GM12878 (cell line): Measurements from ENCODE around the gene MRPS25. TPM values are rescaled to one million over a fixed set of nuclear protein-coding genes. Genes with fewer than 3 reads are reported as not detected.

Source experiments
- ATAC-seq: fragments of 200-7000 bp; cut with Tn5 transposase; 3 replicates; pipeline ENCODE4 v1.9.1; 2020; ENCODE audit warnings: mild to moderate bottlenecking, moderate library complexity
- BruUV-seq: library from RNA; stranded (reverse); fragments of 400-500 nt; replicated peaks from 2 replicates; lab custom pipeline; 2021; lab: Mats Ljungman, UMichigan
- CTCF ChIA-PET: fragments of 300-600 bp; sonication (Branson Sonifier 250); formaldehyde crosslinking; extraction: SDS; loops from one replicate; lab custom pipeline; 2021; ENCODE audit warnings: inconsistent platforms; lab: Yijun Ruan, JAX
- POLR2A ChIA-PET: fragments of 350-600 bp; formaldehyde crosslinking; extraction: SDS; loops from one replicate; lab custom pipeline; 2021; ENCODE audit warnings: inconsistent platforms; lab: Charles Lee
- RAD21 ChIA-PET: fragments of 300-600 bp; sonication (Branson Sonifier 250); formaldehyde crosslinking; loops from one replicate; lab custom pipeline; 2023; ENCODE audit warnings: antibody characterized with exemption; ENCODE audit not compliant: unreplicated experiment; lab: Charles Lee
- SMC1A ChIA-PET: fragments of 300-600 bp; sonication (Branson Sonifier 250); formaldehyde crosslinking; loops from one replicate; lab custom pipeline; 2023; ENCODE audit not compliant: unreplicated experiment, uncharacterized antibody; lab: Charles Lee
- DNase-seq: peaks from one replicate; pipeline ENCODE4 v3.0.0-alpha.2; 2011; ENCODE audit warnings: low read depth, low spot score
- FAIRE-seq: peaks from 3 replicates; lab custom pipeline; 2011; peaks lifted over from hg19 to GRCh38; lab: Jason Lieb, UNC
- H2AFZ ChIP-seq: 2 replicates; pipeline ENCODE4 v1.6.0; 2011; ENCODE audit warnings: low read depth, low read length, control low read depth; ENCODE audit not compliant: control insufficient read depth
- H3K27ac ChIP-seq: 2 replicates; pipeline ENCODE4 v1.5.1; 2011; ENCODE audit warnings: control low read depth; ENCODE audit not compliant: control insufficient read depth, insufficient read depth
- H3K27me3 ChIP-seq, 2 experiments: replicated peaks in 1 of 2; 2 replicates each; pipeline versions ENCODE4 v1.6.0 to v1.6.1; 2011; ENCODE audit warnings: low read length in 1 of 2; ENCODE audit not compliant: control insufficient read depth in 2 of 2, insufficient read depth in 2 of 2
- H3K36me3 ChIP-seq, 2 experiments: 2 replicates each; pipeline ENCODE4 v1.5.1; 2011; ENCODE audit warnings: low read length in 1 of 2; ENCODE audit not compliant: control insufficient read depth in 2 of 2, insufficient read depth in 2 of 2
- H3K4me1 ChIP-seq: 2 replicates; pipeline ENCODE4 v1.6.1; 2011; ENCODE audit warnings: mild to moderate bottlenecking, low read length, moderate library complexity, mixed read lengths; ENCODE audit not compliant: control insufficient read depth, insufficient read depth
- H3K4me2 ChIP-seq: 2 replicates; pipeline ENCODE4 v1.6.0; 2011; ENCODE audit warnings: control low read depth; ENCODE audit not compliant: control insufficient read depth, insufficient read depth
- H3K4me3 ChIP-seq: fragments of 200-600 bp; sonication (generic); 2 replicates; pipeline ENCODE4 v1.5.1; 2016
- H3K79me2 ChIP-seq: 2 replicates; pipeline ENCODE4 v1.6.0; 2011; ENCODE audit warnings: low read length; ENCODE audit not compliant: control insufficient read depth, insufficient read depth
- H3K9ac ChIP-seq: 2 replicates; pipeline ENCODE4 v1.8.0; 2011; ENCODE audit warnings: low read length, control low read depth, mixed read lengths; ENCODE audit not compliant: control insufficient read depth, insufficient read depth
- H3K9me3 ChIP-seq: replicated peaks from 3 replicates; pipeline ENCODE4 v1.5.1; 2011; ENCODE audit warnings: mild to moderate bottlenecking, low read length; ENCODE audit not compliant: control insufficient read depth, insufficient read depth
- H4K20me1 ChIP-seq: 2 replicates; pipeline ENCODE4 v1.6.0; 2011; ENCODE audit not compliant: control insufficient read depth, insufficient read depth
- CEBPZ ChIP-seq: fragments of 150-350 bp; IDR thresholded peaks from 2 replicates; pipeline ENCODE4 v1.6.1; 2016; ENCODE audit warnings: low read depth, low read length
- CREB1 ChIP-seq: IDR thresholded peaks from 2 replicates; pipeline ENCODE4 v1.6.1; 2012; ENCODE audit warnings: low read depth, mild to moderate bottlenecking, inconsistent platforms
- ELK1 ChIP-seq: IDR thresholded peaks from 2 replicates; pipeline ENCODE4 v1.6.1; 2012; ENCODE audit warnings: low read depth, low read length, improper control_type of control experiment
- HDAC2 ChIP-seq: fragments of 200-600 bp; sonication (generic); IDR thresholded peaks from 2 replicates; pipeline ENCODE4 v1.6.1; 2017
- HSF1 ChIP-seq: fragments of 150-350 bp; IDR thresholded peaks from 2 replicates; pipeline ENCODE4 v1.6.1; 2014; ENCODE audit warnings: mild to moderate bottlenecking, low read depth, low read length
- SIN3A ChIP-seq: IDR thresholded peaks from 2 replicates; pipeline ENCODE4 v1.6.1; 2012; ENCODE audit warnings: low read depth, low read length, improper control_type of control experiment
- SPI1 ChIP-seq: IDR thresholded peaks from 2 replicates; pipeline ENCODE4 v1.6.1; 2011; ENCODE audit warnings: low read depth, mild to moderate bottlenecking, low read length, moderate library complexity, borderline replicate concordance; ENCODE audit not compliant: insufficient read depth
- USF1 ChIP-seq: IDR thresholded peaks from 2 replicates; pipeline ENCODE4 v1.6.1; 2011; ENCODE audit warnings: borderline replicate concordance, low read depth, mild to moderate bottlenecking, moderate library complexity, mixed read lengths, low read length; ENCODE audit not compliant: insufficient read depth; ENCODE audit errors: extremely low read length
- ZNF687 ChIP-seq: fragments of 450-650 bp; IDR thresholded peaks from 2 replicates; pipeline ENCODE4 v1.6.1; 2017; ENCODE audit warnings: mild to moderate bottlenecking, moderate library complexity
- WGBS: methylation state at CpG from one replicate; pipeline ENCODE4 v1.1.6; 2016; ENCODE audit warnings: low lambda C conversion rate; ENCODE audit not compliant: insufficient replicate concordance, insufficient coverage; ENCODE audit errors: missing lambda C conversion rate; 5-methylcytosine and 5-hydroxymethylcytosine counted together
- in situ Hi-C: fragments of 300-500 bp; cut with MboI; formaldehyde crosslinking; loops from 9 replicates; pipeline ENCODE4 v1.14.3; 2018; ENCODE audit warnings: mixed read lengths
- intact Hi-C: fragments of 100-400 bp; cut with micrococcal nuclease; formaldehyde crosslinking; loops from one replicate; pipeline ENCODE4 v1.14.2; 2022; ENCODE audit not compliant: unreplicated experiment
- polyA plus RNA-seq, 11 experiments: library from polyadenylated mRNA; depleted of rRNA in 4 of 11; unstranded in 6 of 11; stranded (reverse) in 5 of 11; fragments of >200 nt; fragmentation: Nextera tagmentation in 4 of 11; fragmentation: Illumina TruSeq in 1 of 11; extraction: Ambion mirVana in 4 of 11; extraction: Trizol in 1 of 11; gene quantifications; 1 replicate in 1 of 11; 2 replicates in 10 of 11; pipeline versions ENCODE4 v1.2.1 to v1.2.3, GENCODE V29; 2011 to 2016; ENCODE audit warnings: inconsistent platforms in 2 of 11, missing spikeins in 2 of 11, low read depth in 1 of 11
- total RNA-seq, 4 experiments: library from RNA; depleted of rRNA in 3 of 4; stranded (reverse); fragments of >200 nt in 3 of 4; fragmentation: Illumina TruSeq in 1 of 4; extraction: Trizol in 1 of 4; gene quantifications; 2 replicates each; pipeline versions ENCODE4 v1.2.1 to v1.2.3, GENCODE V29; 2013 to 2021

MRPS25 gene
- total and polyA plus RNA-seq, 10 of the 15 experiments (the other 5 are each of a cell fraction or from before 2014, with no cell fraction given): 17.0 to 114 (median 62.2) TPM

GRCh38 chr3:15038306-15038705 is 26.8 kb downstream of the MRPS25 start:
- Histone ChIP-seq H3K9me3 (no peaks in the 10 kb centered on the region), H3K4me3 (no peak overlapping the region), H2AFZ (no peak overlapping the region), H3K36me3 (peaks cover 14 to 54% of the 10 kb centered on the region in 2 experiments)
- no peak for TF ChIP-seq ELK1
- no peak for TF ChIP-seq HSF1
- TF ChIP-seq HDAC2: no peak
- TF ChIP-seq CEBPZ: no peak
- no peak for TF ChIP-seq ZNF687
- TF ChIP-seq SPI1: no peak
- TF ChIP-seq USF1: no peak
- TF ChIP-seq CREB1: no peak
- TF ChIP-seq SIN3A: no peak
- TF ChIP-seq, all 136 proteins: peak for 0
- DNase-seq (no peak), FAIRE-seq (no peak), ATAC-seq (no peak)
- Histone ChIP-seq H3K79me2 (no peaks in the 10 kb centered on the region), H3K4me1 (no peaks in the 10 kb centered on the region), H3K27me3 (no peaks in the 10 kb centered on the region), H3K27ac (no peak overlapping the region), H4K20me1 (no peaks in the 10 kb centered on the region), H3K9ac (no peak overlapping the region), H3K4me2 (no peak overlapping the region)
- WGBS: 97% methylated on average over 6 of the region's 6 CpGs
- CTCF ChIA-PET: interaction anchor here (0.8 to 2.6 kb wide), 4 partner anchors 12 to 117 kb away, joined by 3 to 16 read pairs (median 4); no protein-coding TSS in a partner anchor
- SMC1A ChIA-PET: interaction anchor here (1.2 to 1.7 kb wide), 2 partner anchors 9 to 12 kb away, joined by 5 read pairs; no protein-coding TSS in a partner anchor
- POLR2A ChIA-PET: interaction anchor here (0.9 kb wide), 1 partner anchor 52 kb away, joined by 4 read pairs; no protein-coding TSS in a partner anchor
- RAD21 ChIA-PET: no interaction called here
- intact Hi-C loops (no loop called here), in situ Hi-C loops (no loop called here)
- no TSS peak for BruUV-seq
